ENCODE measurements around the gene RASGRF2. TPM values are rescaled to one million over a fixed set of nuclear protein-coding genes. Genes with fewer than 3 reads are reported as not detected.

RASGRF2 gene
- total and polyA plus RNA-seq, 2 of the 13 experiments (the other 11 are each of a cell fraction or from before 2014, with no cell fraction given): 23.6 to 29.0 TPM

DNA sequence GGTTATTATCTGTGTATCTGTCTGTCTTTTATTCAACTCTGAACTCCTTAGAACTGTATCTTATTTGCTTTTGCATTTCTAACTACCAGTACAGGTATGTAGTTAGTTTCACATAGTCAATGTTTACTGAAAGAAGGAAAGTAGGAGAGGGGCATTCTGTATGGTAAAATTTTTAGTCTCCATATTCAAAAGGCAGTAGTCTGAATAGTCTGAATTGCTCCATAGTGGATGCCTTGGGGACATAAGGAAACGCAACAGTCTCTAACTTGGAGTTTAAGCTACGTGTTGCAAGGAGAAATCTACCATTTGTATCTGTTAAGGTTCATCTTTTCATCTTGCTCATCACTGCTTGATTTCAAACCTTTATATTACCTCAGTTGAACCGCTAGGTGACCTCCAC lies 26.2 kb downstream of the RASGRF2 start:
- Histone ChIP-seq H3K79me2 (ENCODE audit: insufficient read depth, low read length) (peaks cover 83% of the 10 kb centered on the region), H3K9ac (ENCODE audit: insufficient read depth, low read depth, low read length) (no peak overlapping the region), H3K36me3 (replicated peaks in 1 of 2; ENCODE audit: control insufficient read depth in 1 of 2, insufficient read depth in 2 of 2, low read length in 2 of 2) (peaks cover 3 to 6% of the 10 kb centered on the region in 2 experiments; a peak in 2 of 5 replicates), H3K4me3 (replicated peaks in 1 of 3; ENCODE audit: insufficient read depth in 1 of 3, low read depth in 2 of 3, low read length in 3 of 3) (no peak overlapping the region), H4K20me1 (ENCODE audit: insufficient read depth, low read length) (no peaks in the 10 kb centered on the region; the same call in 1 of the 2 replicates), H3K9me3 (ENCODE audit: low read length) (no peaks in the 10 kb centered on the region), H3K27ac (ENCODE audit: extremely low read length, insufficient read depth, low read length) (peak overlapping the region; percentile 20), H2AFZ (ENCODE audit: low read length) (no peak overlapping the region), H3K4me1 (ENCODE audit: insufficient read depth, low read length) (peaks cover 63% of the 10 kb centered on the region), H3K4me2 (ENCODE audit: low read depth, low read length) (no peak overlapping the region), H3K27me3 (ENCODE audit: control insufficient read depth in 1 of 2, insufficient read depth in 2 of 2, low read length in 2 of 2) (no peaks in the 10 kb centered on the region)
- no peak for FAIRE-seq
- DNase-seq (ENCODE audit: low spot score): no peak
- WGBS (ENCODE audit: low lambda C conversion rate): 97% methylated on average over 3 of the region's 3 CpGs
- TF ChIP-seq ZNF83 (CRISPR knock-in tag; IDR thresholded peaks at IDR 0.05; ENCODE audit: borderline replicate concordance): no peak
- BruUV-seq (replicated peaks): no TSS peak
- intact Hi-C loops (cut with micrococcal nuclease; ENCODE audit: unreplicated experiment): no loop called here
- CTCF ChIA-PET (ENCODE audit: low intra/inter-chr PET ratio, low total read pairs): no interaction called here
- POLR2A ChIA-PET: interaction anchor here (1.2 kb wide), 1 partner anchor 26 kb away, joined by 3 read pairs; the partner anchor contains the start of gene RASGRF2
- no peak for ATAC-seq
- in situ Hi-C loops (cut with HindIII; ENCODE audit: extremely low pct_ligation_motif_present, low pct_unique_long_range_greater_than_20kb): no loop called here

DNA sequence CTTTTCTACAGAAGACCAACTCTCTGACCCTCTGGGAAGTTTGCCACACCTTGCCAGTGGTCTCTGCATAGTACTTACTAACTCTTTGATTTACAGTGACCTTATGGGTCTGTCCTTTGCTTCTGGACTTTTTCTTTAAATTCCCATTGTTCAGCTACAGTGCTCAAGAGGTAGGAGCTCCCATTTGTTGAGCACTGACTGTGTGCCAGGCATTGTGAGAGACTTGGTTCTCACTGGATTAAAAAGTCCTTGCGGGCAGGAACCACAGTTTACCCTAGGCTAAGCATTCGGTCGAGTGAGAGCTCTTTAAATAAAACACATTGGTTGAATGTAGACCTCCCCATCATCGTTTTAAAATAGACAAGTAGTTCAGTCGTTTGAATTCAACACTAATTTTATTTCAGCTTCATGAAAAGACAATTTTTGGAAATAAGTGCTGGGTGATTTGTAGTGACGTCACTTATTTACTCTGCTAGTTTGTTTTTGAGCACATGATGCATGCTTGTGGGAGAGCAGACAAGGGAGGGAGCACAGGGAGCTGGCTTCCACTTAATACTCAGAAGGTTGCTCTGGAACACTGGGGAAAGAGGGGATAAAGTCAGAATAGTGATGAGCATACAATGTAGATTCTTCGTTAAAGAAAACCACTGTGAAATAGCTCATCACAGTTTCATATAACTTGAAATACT lies 27.1 kb downstream of the RASGRF2 start:
- in situ Hi-C loops (cut with HindIII; ENCODE audit: extremely low pct_ligation_motif_present, low pct_unique_long_range_greater_than_20kb) (no loop called here), intact Hi-C loops (cut with micrococcal nuclease; ENCODE audit: unreplicated experiment) (no loop called here)
- Histone ChIP-seq H2AFZ (ENCODE audit: low read length) (no peak overlapping the region), H3K4me3 (replicated peaks in 1 of 3; ENCODE audit: insufficient read depth in 1 of 3, low read depth in 2 of 3, low read length in 3 of 3) (no peak overlapping the region), H3K4me2 (ENCODE audit: low read depth, low read length) (no peak overlapping the region; the same call in 1 of the 2 replicates), H3K79me2 (ENCODE audit: insufficient read depth, low read length) (peaks cover 83% of the 10 kb centered on the region), H3K9me3 (ENCODE audit: low read length) (no peaks in the 10 kb centered on the region), H3K27me3 (ENCODE audit: control insufficient read depth in 1 of 2, insufficient read depth in 2 of 2, low read length in 2 of 2) (no peaks in the 10 kb centered on the region), H3K36me3 (replicated peaks in 1 of 2; ENCODE audit: control insufficient read depth in 1 of 2, insufficient read depth in 2 of 2, low read length in 2 of 2) (peaks cover 3 to 6% of the 10 kb centered on the region in 2 experiments; a peak in 2 of 5 replicates), H3K4me1 (ENCODE audit: insufficient read depth, low read length) (peaks cover 61% of the 10 kb centered on the region), H3K9ac (ENCODE audit: insufficient read depth, low read depth, low read length) (no peak overlapping the region; the same call in 1 of the 2 replicates), H4K20me1 (ENCODE audit: insufficient read depth, low read length) (no peaks in the 10 kb centered on the region; the same call in 1 of the 2 replicates), H3K27ac (ENCODE audit: extremely low read length, insufficient read depth, low read length) (peak overlapping the region; percentile 20)
- peak; percentile 40; the same call in 1 of the 3 replicates for ATAC-seq
- ChIA-PET CTCF (ENCODE audit: low intra/inter-chr PET ratio, low total read pairs) (no interaction called here), POLR2A (interaction anchor here (1.4 kb wide), 1 partner anchor 12 kb away, joined by 3 read pairs; no protein-coding TSS in a partner anchor)
- 80% methylated on average over 7 of the region's 7 CpGs for WGBS (ENCODE audit: low lambda C conversion rate)
- no peak for DNase-seq (ENCODE audit: low spot score)
- no TSS peak for BruUV-seq (replicated peaks)
- TF ChIP-seq ZNF746 (CRISPR knock-in tag; IDR thresholded peaks at IDR 0.05) (no peak), FOXA3 (CRISPR knock-in tag; IDR thresholded peaks at IDR 0.05) (peak; percentile 45; the same call in 1 of the 2 replicates), CREB1 (IDR thresholded peaks at IDR 0.05) (peak; percentile 93), CREB1 (CRISPR knock-in tag; IDR thresholded peaks at IDR 0.05) (no peak), ATF7 (IDR thresholded peaks at IDR 0.05) (peak; percentile 90), ATF7 (CRISPR knock-in tag; IDR thresholded peaks at IDR 0.05) (no peak), PREB (CRISPR knock-in tag; IDR thresholded peaks at IDR 0.05) (no peak), FOXA1 (IDR thresholded peaks at IDR 0.05) (no peak), FOXA1 (CRISPR knock-in tag; IDR thresholded peaks at IDR 0.05) (peak; percentile 55; the same call in 1 of the 2 replicates), MXD4 (CRISPR knock-in tag; IDR thresholded peaks at IDR 0.05) (no peak), TFE3 (CRISPR knock-in tag; IDR thresholded peaks at IDR 0.05) (peak; percentile 67; the same call in 1 of the 2 replicates), SAP130 (CRISPR knock-in tag; IDR thresholded peaks at IDR 0.05; ENCODE audit: low read depth) (peak; percentile 15; the same call in 1 of the 2 replicates)
- FAIRE-seq: no peak

Data from HepG2 (cell line).